BE2C (cell line): ENCODE measurements around the gene TASOR.

Experiments used
- DNase-seq: peaks from one replicate; pipeline ENCODE4 v3.0.0-alpha.2; 2020
- H3K27me3 ChIP-seq: fragments of 250-450 bp; sonication (Bioruptor Pico); 2 replicates; pipeline ENCODE4 v1.5.1; 2020; ENCODE audit warnings: mild to moderate bottlenecking
- H3K36me3 ChIP-seq: fragments of 250-450 bp; sonication (Bioruptor Pico); 2 replicates; pipeline ENCODE4 v1.5.1; 2020; ENCODE audit warnings: mild to moderate bottlenecking
- H3K4me1 ChIP-seq: fragments of 250-450 bp; sonication (Bioruptor Pico); 2 replicates; pipeline ENCODE4 v1.5.1; 2020
- H3K4me3 ChIP-seq: 2 replicates; pipeline ENCODE4 v1.5.1; 2011; ENCODE audit warnings: low read depth, low read length
- H3K9me3 ChIP-seq: fragments of 250-450 bp; sonication (Bioruptor Pico); 2 replicates; pipeline ENCODE4 v1.5.1; 2020
- TF ChIP-seq, protein P1 (sequence below): IDR thresholded peaks from 2 replicates; pipeline ENCODE4 v1.5.1; 2012; ENCODE audit warnings: mild to moderate bottlenecking, low read depth, low read length

TASOR gene

DNA sequence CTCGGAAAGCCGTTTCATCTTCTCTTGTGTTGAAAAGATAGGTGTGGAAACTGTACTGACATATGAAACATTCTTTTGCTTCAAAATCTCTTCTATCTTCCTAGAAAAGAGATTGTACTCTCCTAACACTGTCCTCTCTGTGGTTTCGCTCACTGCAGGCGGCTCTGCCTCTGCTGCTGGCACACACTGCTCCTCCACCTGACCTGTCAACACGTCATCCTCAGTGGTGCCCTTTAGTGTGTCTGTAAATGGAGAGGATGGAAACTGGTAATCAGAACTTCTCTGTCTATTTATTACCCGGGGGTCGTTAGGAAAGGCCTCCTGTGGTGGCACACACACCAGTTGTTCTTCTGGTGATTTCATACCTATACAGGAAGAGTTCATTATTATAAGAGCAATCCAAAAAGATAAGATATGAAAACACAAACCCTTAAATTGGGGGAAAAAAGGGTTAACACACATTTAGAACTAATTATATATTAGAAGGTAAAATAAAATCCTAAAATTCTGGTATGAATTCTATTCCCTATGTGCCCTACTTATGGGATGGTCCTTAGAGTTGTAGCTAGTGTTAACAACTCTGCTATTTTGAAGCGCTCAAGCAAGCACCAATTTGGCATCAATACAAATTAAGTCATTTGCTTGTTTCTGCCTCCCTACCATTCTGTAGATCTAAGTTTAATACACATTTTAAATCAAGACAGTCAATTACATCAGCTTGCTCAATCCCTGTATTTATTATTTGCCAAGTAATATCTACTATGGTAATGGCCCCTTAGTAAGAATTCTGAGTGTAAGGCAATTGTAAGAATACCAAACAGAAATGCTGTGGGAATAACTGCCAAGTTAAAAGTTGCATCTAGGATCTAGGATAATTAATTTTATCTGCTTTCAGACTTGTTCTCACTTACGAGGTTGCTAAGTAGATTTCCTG, 49.2 kb downstream of the TASOR start:
- no peak for DNase-seq
- no peaks in the 10 kb centered on the region for H3K36me3 ChIP-seq
- TF ChIP-seq, protein P1, sequence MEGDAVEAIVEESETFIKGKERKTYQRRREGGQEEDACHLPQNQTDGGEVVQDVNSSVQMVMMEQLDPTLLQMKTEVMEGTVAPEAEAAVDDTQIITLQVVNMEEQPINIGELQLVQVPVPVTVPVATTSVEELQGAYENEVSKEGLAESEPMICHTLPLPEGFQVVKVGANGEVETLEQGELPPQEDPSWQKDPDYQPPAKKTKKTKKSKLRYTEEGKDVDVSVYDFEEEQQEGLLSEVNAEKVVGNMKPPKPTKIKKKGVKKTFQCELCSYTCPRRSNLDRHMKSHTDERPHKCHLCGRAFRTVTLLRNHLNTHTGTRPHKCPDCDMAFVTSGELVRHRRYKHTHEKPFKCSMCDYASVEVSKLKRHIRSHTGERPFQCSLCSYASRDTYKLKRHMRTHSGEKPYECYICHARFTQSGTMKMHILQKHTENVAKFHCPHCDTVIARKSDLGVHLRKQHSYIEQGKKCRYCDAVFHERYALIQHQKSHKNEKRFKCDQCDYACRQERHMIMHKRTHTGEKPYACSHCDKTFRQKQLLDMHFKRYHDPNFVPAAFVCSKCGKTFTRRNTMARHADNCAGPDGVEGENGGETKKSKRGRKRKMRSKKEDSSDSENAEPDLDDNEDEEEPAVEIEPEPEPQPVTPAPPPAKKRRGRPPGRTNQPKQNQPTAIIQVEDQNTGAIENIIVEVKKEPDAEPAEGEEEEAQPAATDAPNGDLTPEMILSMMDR, result no peak

More for the DNA sequence above, 49.2 kb downstream of the TASOR start:
- Histone ChIP-seq H3K4me1 (no peaks in the 10 kb centered on the region), H3K27me3 (no peaks in the 10 kb centered on the region), H3K9me3 (no peaks in the 10 kb centered on the region), H3K4me3 (no peak overlapping the region)
